ENCODE results near the gene GPD2.

GPD2 gene

GRCh38 chr2:156435718-156436496, at the start of gene GPD2:
Gene GPD2 (plus strand): TSS chr2:156436379. CDS start chr2:156476106, 39,727 bp downstream.
- DNase-seq (ENCODE audit: low spot score), result peak; percentile 96

- DNase-seq (ENCODE audit: low spot score), result no peak
Measured at GRCh38 chr2:156394033-156394741, 42.0 kb upstream of the GPD2 start.

GRCh38 chr2:156396126-156396525, 40.1 kb upstream of the GPD2 start:
- DNase-seq (ENCODE audit: low spot score), result no peak

GRCh38 chr2:156397229-156397628, 39.0 kb upstream of the GPD2 start:
- DNase-seq (ENCODE audit: low spot score), result no peak

- DNase-seq (ENCODE audit: low spot score), result no peak
Measured at GRCh38 chr2:156398176-156398575, 38.0 kb upstream of the GPD2 start.

GRCh38 chr2:156399224-156399949, 36.8 kb upstream of the GPD2 start:
- DNase-seq (ENCODE audit: low spot score), result no peak

- DNase-seq (ENCODE audit: low spot score), result peak; percentile 92
Measured at GRCh38 chr2:156399950-156400705, 36.1 kb upstream of the GPD2 start.

- peak; percentile 80 for DNase-seq (ENCODE audit: low spot score)
Measured at GRCh38 chr2:156400706-156401678, 35.2 kb upstream of the GPD2 start.

GRCh38 chr2:156401861-156402260, 34.3 kb upstream of the GPD2 start:
- no peak for DNase-seq (ENCODE audit: low spot score)

GRCh38 chr2:156405586-156405985, 30.6 kb upstream of the GPD2 start:
- DNase-seq (ENCODE audit: low spot score), result peak; percentile 7

- no peak for DNase-seq (ENCODE audit: low spot score)
Measured at GRCh38 chr2:156411835-156412234, 24.3 kb upstream of the GPD2 start.

- DNase-seq (ENCODE audit: low spot score), result no peak
Measured at GRCh38 chr2:156421851-156422250, 14.3 kb upstream of the GPD2 start.

GRCh38 chr2:156423674-156424282, 12.4 kb upstream of the GPD2 start:
- DNase-seq (ENCODE audit: low spot score), result no peak

- DNase-seq (ENCODE audit: low spot score), result no peak
Measured at GRCh38 chr2:156427074-156427473, 9.1 kb upstream of the GPD2 start.

- no peak for DNase-seq (ENCODE audit: low spot score)
Measured at GRCh38 chr2:156429211-156429610, 7.0 kb upstream of the GPD2 start.

- DNase-seq (ENCODE audit: low spot score), result no peak
Measured at GRCh38 chr2:156430236-156430979, 5.8 kb upstream of the GPD2 start.

- DNase-seq (ENCODE audit: low spot score), result peak; percentile 58
Measured at GRCh38 chr2:156430980-156431358, 5.2 kb upstream of the GPD2 start.

- no peak for DNase-seq (ENCODE audit: low spot score)
Measured at GRCh38 chr2:156434461-156435291, 1.5 kb upstream of the GPD2 start.

GRCh38 chr2:156435396-156435717, 822 bp upstream of the GPD2 start:
- no peak for DNase-seq (ENCODE audit: low spot score)
